Hematopoietic multipotent progenitor cell treated with erythropoietin and hydrocortisone succinate and interleukin-3 and kit ligand, for 4 days (in vitro differentiated cells): ENCODE results near the gene EXOSC5.

Experiments used
- DNase-seq: peaks from one replicate; pipeline ENCODE4 v3.0.0-alpha.2; 2015

Gene EXOSC5

DNA sequence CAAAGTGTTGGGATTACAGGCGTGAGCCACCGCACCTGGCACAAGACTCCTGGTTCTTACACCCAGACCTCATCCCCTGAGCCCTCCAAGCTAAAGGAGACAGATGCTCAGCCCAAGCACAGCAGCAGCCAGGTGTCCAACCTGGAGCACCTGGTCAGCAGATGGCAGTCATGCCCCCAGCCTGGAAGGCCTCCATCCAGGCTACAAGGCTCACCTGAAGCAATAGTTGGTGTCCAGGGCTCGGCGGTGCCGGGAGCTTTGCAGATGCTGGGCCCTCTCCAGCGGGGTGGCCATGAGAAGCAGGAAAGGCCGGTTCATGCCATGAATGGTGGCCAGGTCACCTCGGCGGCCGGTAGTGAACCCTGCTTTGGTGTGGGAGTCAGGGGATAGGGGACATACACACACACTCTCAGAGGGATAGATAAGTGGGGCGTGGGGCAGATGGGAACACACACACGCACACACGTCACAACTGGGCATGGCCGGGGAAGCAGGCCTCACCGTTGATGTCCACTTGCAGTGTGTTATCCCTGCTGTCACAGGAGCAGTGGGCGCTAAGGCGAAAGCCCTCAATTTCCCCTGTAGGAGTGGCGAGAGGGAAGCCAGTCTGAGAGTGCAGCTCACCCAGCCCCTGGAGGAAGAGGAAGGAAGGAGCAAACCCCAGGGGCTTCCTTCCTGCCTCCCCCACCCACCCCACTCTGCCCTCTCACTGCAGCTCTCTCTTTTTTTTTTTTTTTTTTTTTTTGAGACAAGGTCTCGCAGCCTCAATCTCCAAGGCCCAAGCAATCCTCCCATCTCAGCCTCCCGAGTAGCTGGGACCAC, 55.3 kb downstream of the EXOSC5 start:
- DNase-seq = no peak

GRCh38 chr19:41339936-41340335, 57.2 kb downstream of the EXOSC5 start:
- no peak for DNase-seq
